HG03196 (cell line): ENCODE data around the gene ZNHIT1.
A peak's percentile ranks its signal among the peaks of the same experiment; 100 is the strongest.
"Not testable (repeated sequence)": the region's sequence is repeated elsewhere in the genome, so short reads cannot be mapped to it uniquely, and the experiment has no call there.

ENCODE experiments used
- ATAC-seq: cut with Tn5 transposase; IDR thresholded peaks from one replicate; pipeline ENCODE4 v1.9.1; 2021; ENCODE audit not compliant: unreplicated experiment

Gene ZNHIT1

GRCh38 chr7:101240226-101241014 is 22.5 kb downstream of the ZNHIT1 start:
- ATAC-seq, result no peak

- no peak for ATAC-seq
These were observed 23.0 kb downstream of the ZNHIT1 start for GRCh38 chr7:101241015-101241363.

GRCh38 chr7:101241443-101242349 is 23.7 kb downstream of the ZNHIT1 start:
- no peak for ATAC-seq

DNA sequence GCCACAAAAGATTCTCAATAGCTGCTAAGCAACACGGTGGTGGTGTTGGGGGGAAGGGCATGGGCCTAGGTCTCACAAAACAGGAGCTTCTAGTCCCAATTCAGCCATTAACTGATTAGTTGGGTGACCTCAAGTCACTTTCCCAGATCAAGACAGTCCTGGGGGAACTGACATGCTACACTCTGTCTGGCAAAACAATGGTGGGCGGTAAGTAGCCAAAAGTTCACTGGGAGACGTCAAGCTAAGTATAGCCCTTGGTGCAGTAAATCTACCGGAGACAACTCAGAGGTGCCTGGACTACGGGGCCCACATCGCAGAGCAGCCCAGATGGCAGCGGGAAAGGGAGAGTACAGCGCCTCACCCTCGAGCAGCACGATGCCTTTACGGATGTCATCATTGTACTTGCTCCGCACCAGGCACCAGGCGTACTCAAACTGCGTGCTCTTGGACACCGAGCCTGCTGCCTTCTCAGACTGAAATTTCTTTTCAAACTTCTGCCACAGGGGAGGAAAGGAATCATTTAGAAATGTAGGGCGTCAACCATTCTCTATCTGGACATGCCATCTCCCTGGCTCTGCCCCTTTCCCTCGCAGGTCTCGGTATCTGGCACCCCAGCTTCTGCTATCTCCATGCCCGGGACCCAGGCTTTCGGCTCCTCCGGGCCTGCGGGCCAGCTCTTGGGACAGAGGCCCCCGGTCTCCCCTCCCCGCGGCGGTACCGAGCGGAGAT is 25.8 kb downstream of the ZNHIT1 start:
- ATAC-seq, result no peak

DNA sequence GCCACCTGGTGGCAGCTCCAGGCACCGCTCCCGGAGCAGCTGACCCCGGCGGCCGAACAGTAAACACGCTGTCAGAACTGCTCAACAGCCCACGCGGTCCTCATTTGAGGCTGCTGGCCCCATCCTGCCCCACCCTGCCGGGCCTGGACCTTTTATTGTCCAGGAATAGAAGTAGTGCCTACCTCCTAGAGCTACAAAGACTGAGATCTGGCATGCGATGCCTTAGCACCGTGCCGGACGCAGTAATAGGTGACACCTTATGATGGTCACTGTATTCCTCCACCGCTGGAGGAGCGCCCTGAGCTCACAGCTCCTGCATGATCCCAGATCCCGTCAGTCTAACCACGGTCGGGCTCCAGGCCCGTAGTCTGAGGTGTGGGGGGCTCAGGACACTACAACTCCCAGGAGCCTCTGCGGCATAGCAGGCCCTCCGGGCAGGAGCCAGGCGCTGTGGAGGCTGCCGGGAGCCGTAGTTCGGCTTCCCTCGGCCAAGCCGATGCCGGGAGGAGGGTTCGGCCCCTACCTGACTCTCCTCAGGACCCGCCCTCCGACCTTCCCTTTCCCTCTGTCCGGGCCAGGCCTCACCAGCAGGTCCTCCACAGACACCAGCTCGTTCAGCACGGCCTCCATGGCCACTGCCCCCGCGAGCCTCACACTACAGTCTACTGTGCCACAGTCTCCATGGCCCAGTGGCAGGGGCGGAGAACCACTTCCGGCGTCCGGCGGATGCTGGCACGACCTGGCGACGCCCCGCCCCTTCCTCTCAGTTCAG is 26.6 kb downstream of the ZNHIT1 start, which contains the start of gene FIS1:
TSS of gene FIS1 (minus strand) at position 707 of the 772 bp plus-strand sequence. CDS start at position 630, 77 bp downstream.
- peak; percentile 88 for ATAC-seq

DNA sequence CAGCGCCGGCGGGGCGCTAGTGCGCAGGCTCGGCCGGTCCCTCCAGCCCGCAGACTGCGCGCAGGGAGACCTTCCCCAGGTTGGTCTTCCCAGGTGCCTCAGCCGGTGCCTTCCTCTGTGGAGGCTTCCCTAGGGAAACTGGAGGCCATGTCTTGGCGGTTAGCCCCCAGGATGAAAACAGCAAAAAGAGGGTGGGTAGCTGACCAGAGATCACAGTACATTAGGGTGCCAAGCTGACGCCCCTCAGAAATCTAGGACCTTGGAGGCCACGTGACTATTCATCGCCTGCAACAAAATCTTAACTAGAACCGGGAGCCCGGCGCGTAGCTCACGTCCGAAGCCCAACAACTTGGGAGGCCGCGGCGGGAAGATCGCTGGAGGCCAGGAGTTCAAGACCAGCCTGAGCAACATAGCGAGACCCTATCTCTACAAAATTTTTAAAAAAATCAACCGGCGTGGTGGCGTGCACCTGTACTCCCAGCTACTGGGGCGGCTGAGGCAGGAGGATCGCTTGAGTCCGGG is 27.2 kb downstream of the ZNHIT1 start:
- ATAC-seq, result no peak

- no peak for ATAC-seq
These were observed 30.3 kb downstream of the ZNHIT1 start for GRCh38 chr7:101248276-101248675.

DNA sequence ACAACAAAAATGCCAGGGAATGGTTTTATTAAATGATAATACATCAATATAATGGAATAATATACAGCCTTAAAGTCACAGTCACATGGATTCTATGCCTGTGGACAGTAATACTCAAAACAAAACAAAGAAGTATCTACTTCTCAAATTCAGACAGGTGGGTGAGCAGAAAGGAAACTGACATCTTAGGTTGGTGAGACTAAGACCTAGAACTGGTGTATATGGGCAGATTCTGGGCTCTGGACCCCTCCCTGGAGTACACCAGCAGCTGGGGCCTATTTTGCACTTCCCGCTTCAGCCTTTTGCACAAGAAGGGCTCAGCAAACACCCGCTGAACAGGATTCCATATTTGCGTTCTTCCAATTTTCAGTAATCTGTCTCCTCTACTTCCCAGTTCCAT is 32.4 kb downstream of the ZNHIT1 start:
- no peak for ATAC-seq

DNA sequence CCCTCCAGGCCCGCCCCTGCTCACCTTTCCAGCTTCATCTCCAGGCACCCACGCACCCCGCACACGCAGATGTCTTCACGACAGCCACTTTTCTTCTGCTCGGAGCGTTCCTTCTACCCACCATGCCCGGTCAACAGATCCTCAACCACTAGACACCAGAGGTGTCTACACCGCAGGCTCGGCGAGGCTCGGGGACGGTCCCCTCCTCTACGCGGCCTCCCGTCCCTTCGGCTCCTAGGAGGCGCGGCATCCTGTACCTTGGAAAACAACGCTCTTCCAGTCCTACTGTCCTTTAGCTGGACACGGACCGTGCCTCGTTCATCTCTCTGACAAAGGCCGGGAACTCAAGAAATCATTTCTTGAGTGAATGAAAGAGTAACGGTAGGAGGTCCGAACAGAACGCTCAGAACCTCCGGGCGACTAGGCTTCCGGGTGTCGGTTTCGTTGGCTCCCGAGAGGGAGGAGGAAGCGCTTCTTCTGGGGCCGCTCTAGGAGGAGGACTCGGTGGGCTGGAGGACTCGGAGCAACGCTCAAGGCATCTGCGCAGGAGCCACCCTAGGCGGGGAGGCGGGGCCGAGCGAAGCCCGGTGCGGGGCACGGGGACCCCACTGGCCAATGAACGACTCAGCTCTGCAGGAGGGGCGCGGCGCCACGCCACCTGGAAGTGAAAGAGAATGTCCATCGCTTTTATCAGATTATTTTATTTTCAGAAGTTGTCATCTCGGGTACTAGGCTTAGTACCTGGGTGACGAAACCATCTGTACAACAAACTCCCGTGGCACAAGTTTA is 34.1 kb downstream of the ZNHIT1 start:
- peak; percentile 94 for ATAC-seq

GRCh38 chr7:101253199-101253598 is 35.2 kb downstream of the ZNHIT1 start:
- not testable (repeated sequence) for ATAC-seq

- ATAC-seq, result no peak
These were observed 37.8 kb downstream of the ZNHIT1 start for GRCh38 chr7:101255796-101256195.

- ATAC-seq, result no peak
These were observed 40.3 kb downstream of the ZNHIT1 start for GRCh38 chr7:101258243-101258731.

GRCh38 chr7:101264102-101264706 is 46.2 kb downstream of the ZNHIT1 start:
- ATAC-seq, result not testable (repeated sequence)

GRCh38 chr7:101265622-101266516 is 47.9 kb downstream of the ZNHIT1 start:
- ATAC-seq, result no peak

GRCh38 chr7:101269664-101270063 is 51.7 kb downstream of the ZNHIT1 start:
- no peak for ATAC-seq

- ATAC-seq, result no peak
These were observed 53.1 kb downstream of the ZNHIT1 start for GRCh38 chr7:101271021-101271420.

- no peak for ATAC-seq
These were observed 55.2 kb downstream of the ZNHIT1 start for GRCh38 chr7:101273206-101273605.
